ENCODE results near the gene EML3.

The EML3 gene

DNA sequence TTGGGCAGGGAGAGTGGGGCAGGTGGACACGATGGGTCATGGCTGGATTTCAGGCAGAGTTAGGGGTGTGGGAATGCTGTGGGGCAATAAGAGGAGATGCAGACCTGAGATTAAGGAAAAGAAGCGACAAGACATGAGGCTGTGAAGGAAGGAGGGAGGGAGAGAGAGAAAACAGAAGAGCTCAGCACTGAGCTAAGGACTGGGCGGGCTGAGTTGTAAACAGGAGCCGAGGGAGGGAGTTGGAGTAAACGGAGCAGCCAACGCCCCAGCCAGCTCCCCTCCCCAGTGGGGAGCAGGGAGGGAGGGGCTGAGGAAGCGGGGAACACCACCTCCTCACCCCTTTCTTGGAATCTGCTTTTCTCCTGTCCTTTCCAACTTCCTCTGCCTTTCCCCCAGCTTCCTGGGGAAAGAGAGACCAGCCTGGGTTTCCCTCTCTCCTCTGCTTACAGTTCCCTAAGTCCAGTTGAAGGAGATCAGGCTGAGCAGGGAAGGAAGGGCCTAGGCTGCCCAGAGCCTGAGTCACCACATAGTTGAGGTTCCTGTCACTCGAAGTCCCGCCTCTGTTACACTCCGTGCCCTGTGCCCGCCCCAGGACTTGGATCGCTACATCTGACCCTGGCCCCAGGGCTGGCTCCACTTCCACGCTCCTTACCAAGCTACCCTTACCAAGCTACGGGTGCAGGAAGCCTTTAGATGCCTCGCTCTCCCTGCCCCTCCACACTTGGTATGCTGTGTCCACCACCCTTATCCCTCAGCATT, 59.3 kb downstream of the EML3 start:
- DNase-seq (ENCODE audit: low read depth in 1 of 2, low spot score in 1 of 2) = no peak

DNA sequence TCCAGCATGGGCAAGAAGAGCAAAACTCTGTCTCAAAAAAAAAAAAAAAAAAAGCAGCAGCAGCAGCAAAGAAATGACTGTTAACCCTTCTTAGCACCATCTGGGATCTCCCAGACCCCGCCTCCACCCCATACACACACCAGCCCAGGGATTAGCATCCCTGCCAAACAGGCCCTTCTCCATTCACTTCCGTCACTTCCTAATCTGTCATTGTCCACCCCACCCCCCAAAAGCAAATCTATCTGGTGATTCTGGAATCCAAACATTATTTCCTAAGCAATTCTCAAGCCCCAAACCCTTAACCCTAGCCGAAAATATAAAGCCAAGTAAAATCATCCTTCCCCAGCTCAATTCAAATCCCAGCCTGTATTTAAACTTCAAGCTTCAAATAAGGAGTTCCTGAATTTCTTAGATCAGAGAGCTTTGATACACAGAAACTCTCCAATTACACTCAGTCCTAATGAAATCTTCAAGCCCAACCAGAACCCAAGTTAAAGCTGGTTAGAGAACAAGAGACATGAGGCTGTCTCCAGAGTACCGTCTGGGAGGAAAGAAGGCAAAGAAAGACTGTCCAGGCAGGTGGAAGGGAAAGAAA, 60.0 kb downstream of the EML3 start:
- DNase-seq (ENCODE audit: low read depth in 1 of 2, low spot score in 1 of 2) = no peak

Measured in activated T-helper 1 cell treated with anti-CD3 and anti-CD28 coated beads, Interleukin-2, amount 50 U/mL, for 16 hours (primary cell).